LHCN-M2 (cell line): ENCODE measurements around the gene U2AF2. TPM values are rescaled to one million over a fixed set of nuclear protein-coding genes. Genes with fewer than 3 reads are reported as not detected.

Source experiments
- DNase-seq: peaks from one replicate; pipeline ENCODE4 v3.0.0-alpha.2; 2012; ENCODE audit warnings: low read depth
- total RNA-seq: library from RNA; depleted of rRNA; stranded (reverse); fragments of >200 nt; gene quantifications from 2 replicates; pipeline ENCODE4 v1.2.3, GENCODE V29; 2014

U2AF2 gene
- total RNA-seq, 1 experiment from 2014 or later = 174 TPM

DNA sequence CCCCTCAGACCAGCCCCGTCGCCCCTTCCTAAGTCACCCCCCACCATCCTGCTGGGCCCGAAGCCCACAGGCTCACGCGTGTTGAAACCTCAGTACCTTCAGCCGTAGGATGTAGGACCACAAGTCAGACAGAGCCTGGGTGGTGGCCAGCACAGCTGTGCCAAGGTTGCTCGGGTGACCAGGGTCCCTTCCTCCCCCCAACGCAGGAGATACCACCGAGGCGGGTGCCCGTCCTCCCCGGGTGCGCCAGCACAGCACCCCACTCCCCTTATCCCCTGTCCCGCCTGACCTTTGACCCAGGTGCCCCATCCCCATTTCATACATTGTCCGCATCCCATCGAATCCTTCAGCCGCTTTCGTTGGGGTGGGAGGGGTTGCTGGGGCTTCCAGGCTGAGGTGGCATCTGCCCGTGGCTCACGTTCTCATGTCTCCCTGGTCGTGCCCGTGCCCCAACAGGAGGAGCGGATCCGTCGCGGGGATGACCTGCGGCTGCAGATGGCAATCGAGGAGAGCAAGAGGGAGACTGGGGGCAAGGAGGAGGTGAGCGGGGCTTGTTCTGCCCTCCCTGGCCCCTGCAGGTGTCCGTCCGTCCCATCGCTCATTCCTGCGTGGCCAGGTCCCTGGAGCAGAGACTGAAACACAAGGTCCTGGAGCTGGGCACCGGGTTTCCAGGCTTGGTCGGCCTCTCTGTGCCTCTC, 34.7 kb downstream of the U2AF2 start:
- DNase-seq = no peak

DNA sequence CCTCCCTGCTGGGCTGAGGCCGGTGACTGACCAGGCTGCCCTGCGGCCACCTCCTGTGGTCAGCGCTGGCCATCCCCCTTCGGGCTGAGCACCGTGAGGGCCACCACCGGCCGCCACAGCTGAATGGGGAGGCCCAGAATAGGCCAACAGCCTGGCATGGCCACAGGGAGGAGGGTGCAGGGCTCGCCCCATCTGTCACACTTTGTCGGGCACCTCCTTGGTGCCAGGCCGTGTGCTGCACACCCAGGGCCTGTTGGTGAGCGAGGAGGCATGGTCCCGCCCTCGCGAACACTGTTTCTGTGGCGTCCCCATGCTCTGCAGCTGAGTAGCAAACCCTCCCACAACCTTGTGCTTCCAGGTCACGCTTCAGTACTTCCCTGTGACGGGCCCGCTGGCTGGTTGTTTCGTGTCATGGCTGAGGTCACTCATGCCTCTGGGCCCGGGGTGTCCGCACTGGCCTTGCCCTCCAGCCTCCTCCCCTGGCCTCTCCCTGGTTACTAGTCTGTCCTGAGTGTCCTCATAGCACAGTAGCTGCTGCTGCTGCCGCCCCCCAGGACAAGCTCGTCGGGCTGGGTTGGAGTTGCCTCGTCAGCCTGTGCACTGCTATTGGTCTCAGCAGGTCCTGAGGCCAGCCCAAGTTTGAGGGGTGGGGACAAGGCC, 35.4 kb downstream of the U2AF2 start:
- no peak for DNase-seq

DNA sequence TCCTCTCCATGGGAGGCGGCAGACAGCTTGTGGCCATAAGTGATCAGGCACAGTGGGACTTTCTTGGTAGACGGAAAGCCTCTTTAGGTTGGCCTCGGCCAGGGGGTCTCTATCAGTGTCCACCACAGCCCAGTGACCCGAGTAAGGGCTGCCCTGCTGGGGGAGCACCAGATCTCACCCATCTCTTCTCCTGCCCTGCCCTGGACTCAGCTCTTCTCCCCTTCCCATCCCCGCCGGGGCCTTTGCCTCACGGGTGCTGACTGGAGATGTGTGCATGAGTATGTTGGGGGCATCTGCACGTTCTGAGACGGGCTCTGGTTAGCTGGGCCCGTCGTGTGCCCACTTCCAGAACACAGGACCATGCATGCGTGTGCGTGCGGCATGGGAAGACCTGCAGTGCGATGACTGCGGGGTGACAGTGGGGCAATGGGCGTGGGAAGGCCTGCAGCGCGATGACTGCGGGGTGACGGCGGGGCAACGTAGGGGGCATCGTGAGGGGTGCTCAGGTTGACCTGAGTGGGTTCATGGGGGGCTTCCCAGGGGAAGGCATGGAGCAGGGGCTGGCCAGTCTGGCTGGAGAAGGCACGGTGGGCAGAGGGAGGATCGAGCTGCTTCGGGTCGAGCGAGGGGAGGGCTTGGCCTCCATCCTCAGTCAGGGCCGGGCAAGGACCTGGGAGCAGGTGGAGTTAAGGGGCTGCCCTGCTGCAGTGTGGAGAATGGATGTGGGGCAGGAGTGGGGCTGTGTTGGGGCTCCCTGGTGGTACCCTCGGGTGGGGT, 36.1 kb downstream of the U2AF2 start:
- no peak for DNase-seq

DNA sequence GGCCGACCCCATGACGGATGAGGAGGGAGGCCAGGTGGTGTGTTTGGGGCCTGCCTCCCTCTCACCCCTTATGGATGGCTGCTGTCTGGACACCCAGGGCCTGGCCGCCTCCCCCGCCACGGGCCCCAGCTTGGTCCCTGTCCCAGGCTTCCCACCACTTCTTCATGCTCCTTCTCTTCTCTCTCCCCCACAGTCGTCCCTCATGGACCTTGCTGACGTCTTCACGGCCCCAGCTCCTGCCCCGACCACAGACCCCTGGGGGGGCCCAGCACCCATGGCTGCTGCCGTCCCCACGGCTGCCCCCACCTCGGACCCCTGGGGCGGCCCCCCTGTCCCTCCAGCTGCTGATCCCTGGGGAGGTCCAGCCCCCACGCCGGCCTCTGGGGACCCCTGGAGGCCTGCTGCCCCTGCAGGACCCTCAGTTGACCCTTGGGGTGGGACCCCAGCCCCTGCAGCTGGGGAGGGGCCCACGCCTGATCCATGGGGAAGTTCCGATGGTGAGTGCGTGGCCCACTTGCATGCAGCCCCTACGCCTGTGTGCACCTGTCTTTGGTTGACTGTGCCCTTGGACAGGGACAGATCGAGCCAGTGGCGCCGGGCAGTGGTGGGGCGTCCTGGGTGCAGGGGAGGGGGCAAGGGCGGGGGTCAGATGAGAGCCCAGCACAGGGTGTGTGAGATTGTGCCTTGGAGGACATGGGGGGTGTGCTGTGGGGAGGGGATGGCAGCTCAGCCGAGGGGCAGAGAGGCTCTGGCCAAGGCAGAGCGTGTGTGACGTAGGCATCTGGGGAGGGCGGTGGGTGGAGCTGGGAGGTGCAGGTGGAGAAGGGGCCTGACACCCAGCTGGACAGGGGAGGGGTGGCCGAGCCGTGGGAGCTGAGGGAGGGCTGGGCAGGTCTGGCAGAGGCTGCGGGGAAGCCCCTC, 37.0 kb downstream of the U2AF2 start:
- DNase-seq = no peak

DNA sequence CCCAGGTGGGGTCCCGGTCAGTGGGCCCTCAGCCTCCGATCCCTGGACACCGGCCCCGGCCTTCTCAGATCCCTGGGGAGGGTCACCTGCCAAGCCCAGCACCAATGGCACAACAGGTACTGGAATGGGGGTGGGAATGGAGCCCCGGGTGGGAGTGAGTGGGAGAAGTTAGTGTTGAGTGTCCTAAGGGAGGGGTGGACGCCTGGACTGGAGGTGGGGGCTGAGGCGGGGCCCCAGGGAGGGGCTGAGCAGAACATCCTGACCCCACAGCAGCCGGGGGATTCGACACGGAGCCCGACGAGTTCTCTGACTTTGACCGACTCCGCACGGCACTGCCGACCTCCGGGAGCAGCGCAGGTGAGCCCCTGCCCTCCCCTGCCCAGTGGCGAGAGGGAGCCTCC, 37.8 kb downstream of the U2AF2 start:
- DNase-seq = no peak

DNA sequence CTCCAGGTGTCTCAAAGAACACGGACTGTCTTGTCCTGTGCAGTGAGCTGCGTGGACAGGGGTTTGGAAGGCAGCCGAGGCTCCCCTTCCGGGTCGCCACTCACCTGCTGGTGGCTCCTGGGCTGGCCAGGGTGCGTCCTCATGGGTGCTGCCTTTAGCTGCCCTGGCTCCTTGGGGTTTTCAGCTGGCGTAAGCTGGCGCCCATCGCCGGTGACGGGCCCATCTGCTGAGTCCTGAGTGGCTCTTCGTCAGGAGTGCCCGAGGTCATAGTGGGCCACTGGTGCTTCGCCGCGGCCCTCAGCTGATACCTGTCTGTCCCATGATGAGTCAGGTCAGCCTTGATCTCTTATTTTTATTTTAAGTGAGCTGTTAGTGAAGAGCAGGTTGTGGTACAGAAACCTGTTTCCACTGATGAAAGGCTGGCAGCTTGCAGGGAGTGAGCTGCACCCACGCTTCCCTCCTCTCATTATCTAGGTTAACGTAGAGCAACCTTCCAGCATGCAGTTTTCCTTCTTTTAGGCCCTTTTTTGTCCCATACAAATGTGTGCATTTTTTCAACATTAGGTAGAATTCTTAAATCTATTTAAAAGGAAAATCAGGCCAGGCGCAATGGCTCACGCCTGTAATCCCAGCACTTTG, 38.6 kb downstream of the U2AF2 start:
- DNase-seq = no peak

DNA sequence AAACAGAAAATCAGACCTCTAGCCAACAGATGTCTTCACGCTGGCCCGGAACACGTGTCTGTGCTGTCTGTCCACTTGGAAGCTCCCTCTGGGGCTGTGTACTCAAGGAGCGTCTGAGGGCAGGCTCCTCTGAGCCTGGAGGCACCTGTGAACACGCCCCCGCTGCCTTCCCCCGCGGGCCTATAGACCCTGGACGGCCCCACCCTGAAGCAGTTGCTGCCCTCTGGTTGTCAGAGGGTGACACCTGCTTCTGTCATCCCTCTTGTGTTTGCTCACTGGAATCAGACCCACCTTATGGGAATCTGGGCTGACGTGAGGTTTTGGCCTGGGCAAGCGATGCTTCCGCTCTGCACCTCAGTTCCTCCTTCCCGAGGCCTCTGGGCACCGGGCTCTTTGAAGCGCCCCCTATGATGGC, 39.4 kb downstream of the U2AF2 start:
- no peak for DNase-seq

DNA sequence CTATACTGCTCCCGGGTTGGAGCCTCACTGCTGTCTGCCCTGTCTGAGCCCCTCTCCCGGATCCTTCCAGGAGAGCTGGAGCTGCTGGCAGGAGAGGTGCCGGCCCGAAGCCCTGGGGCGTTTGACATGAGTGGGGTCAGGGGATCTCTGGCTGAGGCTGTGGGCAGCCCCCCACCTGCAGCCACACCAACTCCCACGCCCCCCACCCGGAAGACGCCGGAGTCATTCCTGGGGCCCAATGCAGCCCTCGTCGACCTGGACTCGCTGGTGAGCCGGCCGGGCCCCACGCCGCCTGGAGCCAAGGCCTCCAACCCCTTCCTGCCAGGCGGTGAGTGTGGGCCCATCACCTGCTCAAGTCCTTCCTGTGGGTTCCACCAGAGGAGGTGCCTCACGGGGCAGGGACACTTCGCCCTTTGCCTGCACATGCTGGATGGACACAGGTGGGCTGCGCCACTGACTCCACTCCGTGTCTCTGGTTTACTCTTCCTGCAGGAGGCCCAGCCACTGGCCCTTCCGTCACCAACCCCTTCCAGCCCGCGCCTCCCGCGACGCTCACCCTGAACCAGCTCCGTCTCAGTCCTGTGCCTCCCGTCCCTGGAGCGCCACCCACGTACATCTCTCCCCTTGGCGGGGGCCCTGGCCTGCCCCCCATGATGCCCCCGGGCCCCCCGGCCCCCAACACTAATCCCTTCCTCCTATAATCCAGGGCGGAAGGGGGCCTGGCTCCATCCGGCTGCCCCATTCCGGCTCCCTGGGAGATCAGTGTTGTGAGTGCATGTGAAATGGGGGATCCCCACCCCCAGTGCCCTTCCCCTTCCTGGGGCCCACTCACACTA, 40.0 kb downstream of the U2AF2 start:
- DNase-seq = no peak

DNA sequence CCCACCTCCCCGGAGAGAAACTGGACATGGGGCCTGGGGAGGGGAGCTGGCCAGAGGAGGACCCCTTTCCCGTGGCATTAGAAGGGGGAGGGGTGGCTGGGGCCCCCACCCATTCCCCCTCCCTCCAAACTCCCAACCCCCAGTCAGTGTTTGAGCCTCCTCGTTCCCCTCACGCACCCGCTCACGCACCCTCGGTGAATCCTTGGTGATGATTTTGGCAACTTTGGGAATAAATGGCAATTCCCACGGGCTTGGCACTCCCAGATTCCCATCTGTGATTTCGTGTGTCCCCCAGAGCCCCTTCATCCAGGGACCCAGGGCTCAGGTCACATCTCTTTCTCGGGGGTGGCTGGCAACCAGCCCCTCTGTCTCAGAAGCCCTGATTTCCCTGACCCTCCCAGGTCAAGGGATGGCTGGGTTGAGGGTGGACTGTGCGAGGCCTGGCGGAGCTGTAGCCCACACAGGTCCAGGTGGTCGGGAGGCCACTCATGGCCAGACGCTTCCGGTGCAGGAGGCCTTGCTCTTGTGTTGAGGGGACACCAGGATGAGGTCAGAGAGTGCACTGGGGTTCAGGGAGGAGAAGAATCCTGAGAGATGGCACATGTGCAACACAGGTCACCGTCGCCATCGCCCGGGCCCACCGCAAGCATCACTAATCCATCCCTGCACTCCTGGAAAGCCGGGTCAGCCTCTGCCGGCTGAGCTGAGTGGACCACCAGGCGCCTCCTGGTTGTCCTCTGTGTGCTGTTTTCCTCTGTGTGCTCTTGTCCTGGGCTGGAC, 40.9 kb downstream of the U2AF2 start:
- no peak for DNase-seq

DNA sequence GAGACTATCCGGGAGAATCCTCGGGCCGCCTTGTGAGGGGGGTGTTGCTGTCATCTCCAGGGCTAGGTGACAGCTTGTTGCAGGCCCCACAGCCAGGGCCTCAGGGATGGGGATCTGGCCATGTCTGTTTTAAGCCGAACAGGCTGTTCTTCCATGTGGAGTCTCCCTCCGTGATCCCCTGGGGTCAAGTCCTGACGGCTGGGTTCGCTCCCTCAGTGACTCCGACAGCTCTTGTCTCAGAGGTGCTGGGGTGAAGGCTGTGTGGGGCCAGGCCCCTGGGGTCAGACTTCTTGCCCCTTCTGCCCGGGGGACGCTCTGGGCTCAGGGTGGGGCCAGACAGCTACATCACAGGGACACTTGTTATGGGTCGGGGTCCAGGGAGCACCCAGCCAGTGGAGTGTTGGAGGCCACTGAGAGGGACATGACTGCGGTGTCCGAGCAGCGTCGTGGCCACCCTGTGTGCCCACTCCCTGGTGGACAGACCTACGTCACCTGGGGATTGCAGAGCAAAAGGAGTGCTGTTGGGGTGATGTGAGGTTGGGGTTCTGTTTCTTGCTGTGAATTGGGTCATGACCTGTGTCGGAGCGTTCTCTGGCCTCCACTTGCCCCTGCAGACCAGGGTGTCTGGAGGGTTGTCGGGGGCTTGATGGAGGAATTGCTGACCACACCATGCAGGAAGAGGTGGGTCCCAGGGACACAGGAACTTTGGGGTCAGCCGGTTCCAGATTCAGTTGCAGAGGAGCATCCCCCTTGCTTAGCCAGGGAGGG, 41.6 kb downstream of the U2AF2 start:
- no peak for DNase-seq

DNA sequence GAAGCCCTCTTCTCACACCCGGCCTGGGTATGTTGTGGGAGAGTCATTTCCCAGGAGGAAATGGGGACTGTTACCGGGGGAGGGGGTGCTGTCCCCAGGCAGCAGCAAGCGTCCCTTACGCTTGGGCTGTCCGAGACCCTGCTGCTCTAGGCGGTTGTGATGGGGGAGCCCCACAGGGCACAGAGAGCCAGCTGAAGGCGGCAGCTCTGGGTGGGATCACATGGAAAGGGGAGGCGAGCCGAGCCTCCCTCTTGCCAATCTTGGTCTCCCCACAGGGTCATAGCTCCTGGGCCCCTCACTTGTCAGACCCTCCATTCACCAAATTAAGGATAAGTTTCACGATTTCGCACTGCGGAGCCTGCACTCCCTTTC, 42.2 kb downstream of the U2AF2 start:
- no peak for DNase-seq

DNA sequence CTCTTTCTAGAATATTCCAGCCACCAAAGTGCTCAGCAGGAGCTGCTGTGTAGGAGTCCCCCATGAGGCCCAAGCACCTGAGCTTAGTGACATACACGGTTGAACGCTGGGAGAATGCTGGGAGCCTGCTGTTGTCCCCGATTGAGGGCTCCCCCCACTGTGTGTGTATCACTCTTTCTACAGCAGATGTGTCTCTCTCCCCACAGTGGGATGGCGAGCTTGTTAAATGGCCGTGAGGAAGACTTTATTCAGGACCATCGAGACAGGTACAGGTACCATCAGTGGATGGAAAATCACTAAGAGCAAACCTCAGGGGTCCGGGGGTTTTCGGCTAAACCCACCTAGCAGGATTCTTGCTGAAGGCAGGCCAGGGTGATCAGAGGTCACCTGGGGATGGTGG, 42.9 kb downstream of the U2AF2 start:
- DNase-seq = no peak

DNA sequence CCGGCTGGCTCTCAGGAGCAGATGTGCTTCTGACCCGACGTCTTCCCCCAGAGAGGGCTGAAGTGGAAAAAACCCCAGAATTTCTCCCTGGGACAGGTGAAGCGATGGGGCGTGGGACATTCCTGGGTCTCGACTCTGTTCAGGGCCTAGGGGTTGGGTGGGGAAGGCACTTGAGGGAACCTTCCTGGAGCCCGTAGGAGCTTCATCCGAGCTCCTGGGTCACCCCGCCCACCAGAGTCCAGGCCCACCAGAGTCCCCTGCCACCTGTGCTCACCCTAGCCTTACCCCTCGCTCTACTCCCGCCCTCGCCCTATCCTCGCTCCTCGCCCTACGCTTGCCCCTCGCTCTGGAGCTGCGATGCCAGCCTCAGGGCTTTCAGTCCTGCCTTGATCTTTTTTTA, 43.4 kb downstream of the U2AF2 start:
- DNase-seq = no peak

DNA sequence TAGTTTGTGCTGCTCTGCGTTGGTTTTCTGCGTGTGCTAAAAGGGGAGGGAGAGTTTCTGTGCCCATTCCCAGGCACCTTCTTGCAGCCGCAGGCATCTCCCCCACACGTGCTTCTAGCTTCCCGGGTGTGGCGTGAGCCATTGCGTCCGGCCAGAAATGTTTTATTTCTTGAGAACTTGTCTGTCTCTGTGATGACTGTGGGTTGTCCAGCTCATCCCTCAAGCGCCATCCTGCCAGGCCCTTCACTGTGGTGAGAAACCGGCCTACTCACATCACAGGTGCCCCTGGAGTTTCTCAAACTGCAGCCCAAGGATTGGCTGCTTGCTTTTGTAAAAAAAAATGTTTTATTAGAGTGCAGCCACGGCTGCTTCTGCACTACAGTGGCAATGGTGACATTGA, 44.4 kb downstream of the U2AF2 start:
- no peak for DNase-seq

DNA sequence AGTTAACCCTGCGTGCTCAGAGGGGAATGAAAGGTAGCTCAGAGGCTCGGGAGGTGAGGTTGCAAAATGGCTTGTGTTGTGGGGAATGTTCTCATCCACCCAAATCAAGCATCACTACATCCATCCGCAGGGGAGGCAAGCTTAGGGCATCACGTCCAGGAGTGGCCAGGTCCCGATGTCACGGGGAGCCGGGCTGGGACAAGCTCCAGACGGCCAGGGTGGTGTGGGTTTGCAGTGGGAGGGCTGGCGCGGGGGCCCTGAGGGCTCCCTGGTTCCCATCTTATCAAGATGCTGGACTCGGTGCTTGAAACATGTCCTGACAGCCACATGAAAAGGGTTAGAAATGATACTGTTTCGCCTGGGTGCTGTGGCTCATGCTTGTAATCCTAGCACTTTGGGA, 46.0 kb downstream of the U2AF2 start:
- no peak for DNase-seq

DNA sequence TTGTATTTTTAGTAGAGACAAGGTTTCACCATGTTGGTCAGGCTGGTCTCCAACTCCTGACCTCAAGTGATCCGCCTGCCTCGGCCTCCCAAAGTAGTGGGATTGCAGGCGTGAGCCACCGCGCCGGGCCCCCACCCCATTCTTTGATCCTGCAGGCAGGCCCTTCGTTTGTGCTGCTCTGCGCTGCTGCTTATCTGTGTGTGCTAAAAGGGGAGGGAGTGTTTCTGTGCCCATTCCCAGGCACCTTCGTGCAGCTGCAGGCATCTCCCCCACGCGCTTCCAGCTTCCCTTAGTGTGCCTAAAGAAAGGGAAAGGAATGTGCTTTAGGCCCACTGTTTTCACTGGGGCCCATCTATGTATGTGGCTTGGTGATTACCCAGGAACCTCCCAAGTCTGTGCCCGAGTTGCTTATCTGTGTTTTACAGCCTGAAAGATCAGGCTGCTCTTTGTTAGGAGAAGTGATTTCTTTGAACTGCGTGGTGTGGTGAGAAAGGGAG, 47.3 kb downstream of the U2AF2 start:
- no peak for DNase-seq

DNA sequence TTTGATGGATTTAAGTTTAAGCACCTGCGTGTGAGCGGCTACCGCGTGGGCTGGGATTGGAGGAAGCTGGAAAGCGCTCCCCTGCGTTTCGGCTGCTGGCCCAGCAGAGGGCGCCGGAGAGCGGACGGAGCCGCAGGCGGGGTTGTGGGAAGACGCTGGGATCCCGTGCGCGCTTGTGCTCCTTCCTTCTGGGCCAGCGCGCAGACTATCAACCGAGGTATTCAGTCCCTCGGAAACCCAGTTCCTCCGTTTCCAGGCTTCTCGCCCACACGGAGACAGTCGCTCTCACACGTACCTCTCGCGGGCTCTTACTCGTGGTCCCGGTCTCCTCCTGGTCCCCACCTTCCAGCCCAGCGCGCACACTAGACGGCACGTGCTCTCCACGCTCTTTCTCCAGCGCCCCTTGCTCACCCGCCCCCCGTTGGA, 49.0 kb downstream of the U2AF2 start:
- DNase-seq = no peak

DNA sequence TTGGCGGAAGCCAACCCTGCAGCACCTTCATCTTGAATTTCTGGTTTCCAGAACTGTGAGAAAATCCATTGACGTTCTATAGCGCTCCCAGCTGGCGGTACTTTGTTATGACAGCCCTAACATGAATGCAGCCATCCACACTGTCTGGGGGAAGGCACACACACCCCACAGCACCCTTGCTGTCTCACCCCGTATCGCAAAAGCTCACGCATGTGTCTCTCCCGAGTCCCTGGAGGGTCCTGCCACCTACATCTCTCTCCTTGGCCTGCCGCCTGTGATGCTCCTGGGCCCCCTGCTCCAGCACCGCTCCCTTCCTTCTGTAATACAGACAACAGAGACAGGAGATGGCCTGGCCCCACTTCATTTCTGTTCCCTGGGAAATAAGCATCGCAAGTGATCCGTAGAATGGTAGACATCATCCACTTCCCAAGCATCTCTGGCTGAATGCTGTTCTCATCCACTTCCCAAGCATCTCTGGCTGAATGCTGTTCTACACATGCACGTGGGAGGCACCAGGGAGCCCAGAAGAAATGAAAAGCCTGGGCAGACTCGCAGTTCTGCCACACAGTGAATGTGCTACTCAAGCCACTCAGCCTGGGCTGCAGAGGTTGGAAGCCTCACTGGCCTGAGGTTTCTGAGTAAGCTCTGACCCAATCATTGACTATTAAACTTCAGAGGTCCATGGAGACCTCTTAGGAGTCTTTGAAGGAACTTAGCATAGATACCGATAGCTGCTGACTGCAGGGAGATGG, 49.8 kb downstream of the U2AF2 start:
- no peak for DNase-seq
